Cardiac septum (tissue), 1 donor: Measurements from ENCODE around the gene RPL18A. TPM values are rescaled to one million over a fixed set of nuclear protein-coding genes. Genes with fewer than 3 reads are reported as not detected.
A peak's percentile ranks its signal among the peaks of the same experiment; 100 is the strongest.

Experiments
- DNase-seq: peaks from one replicate; pipeline ENCODE4 v3.0.0-alpha.2; 2020; ENCODE audit warnings: low spot score
- intact Hi-C: fragments of 100-400 bp; cut with DNase I; formaldehyde crosslinking; loops from one replicate; pipeline ENCODE4 v1.14.0; 2022
- long read RNA-seq: library from polyadenylated mRNA; unstranded; transcript quantifications from one replicate; pipeline ENCODE4 v2.0.0, GENCODE V29; 2021
- total RNA-seq: library from RNA; stranded (reverse); fragmentation: NEBNext Ultra II Directional; extraction: Animal tissue kit (Norgen Biotek cat#: 25700); gene quantifications from one replicate; pipeline ENCODE4 v1.2.1, GENCODE V29; 2021
- donor health status: DM: no; HTN: no; CAD: no.

The RPL18A gene
- total RNA-seq, result 669 TPM
- long read RNA-seq, partial matches to known transcripts, result 1 of 6 reads
- long read RNA-seq, other reads (novel, unspliced or antisense), result 0 of 6 reads

- intact Hi-C loops, result loop anchor here (1.0 to 10.0 kb wide), 3 partner anchors 73 to 155 kb away; no protein-coding TSS in a partner anchor
- peak; percentile 100 for DNase-seq
Observed at GRCh38 chr19:17859533-17860330, at the start of gene RPL18A. Gene RPL18A (plus strand): TSS chr19:17859910. CDS start chr19:17859957, 47 bp downstream.

DNA sequence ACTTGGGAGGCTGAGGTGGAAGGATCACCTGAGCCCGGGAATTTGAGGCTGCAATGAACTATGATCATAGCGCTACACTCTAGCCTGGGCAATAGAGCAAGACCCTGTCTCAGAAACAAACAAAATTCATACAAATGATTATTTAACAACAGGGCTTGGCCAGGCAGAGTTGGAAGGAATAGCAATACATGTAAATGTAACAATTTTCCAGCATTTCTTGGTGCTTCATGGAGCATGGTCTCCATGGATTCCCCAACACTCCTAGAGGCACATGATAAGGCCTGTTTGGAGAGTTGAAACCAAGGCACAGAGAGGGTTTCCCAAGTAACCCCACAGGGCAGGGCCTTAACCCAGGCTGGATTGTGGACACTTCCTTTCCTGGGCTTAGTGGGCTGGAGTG is 48.6 kb upstream of the RPL18A start:
- intact Hi-C loops, result no loop called here

GRCh38 chr19:17811681-17812080 is 48.0 kb upstream of the RPL18A start:
- intact Hi-C loops, result no loop called here
- no peak for DNase-seq

More for the DNA sequence above, 48.6 kb upstream of the RPL18A start:
- DNase-seq, result no peak

DNA sequence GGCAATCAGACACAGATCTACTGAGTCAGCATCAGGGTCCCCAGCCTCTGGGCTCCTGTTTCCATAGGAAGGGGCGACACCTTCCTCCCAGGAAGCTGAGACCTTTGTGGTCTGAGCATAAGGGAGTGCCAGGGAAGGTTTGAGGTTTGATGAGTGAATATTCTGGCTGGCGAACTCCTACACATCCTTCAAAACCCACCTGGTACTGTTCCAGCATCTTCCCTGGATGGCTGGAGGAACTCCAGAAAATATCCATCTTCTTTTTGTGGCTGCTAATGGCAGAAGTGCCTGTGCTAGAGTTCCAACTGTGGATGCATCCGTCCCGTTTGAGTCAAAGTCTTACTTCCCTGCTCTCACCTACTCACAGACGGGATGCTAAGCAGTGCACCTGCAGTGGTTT is 47.6 kb upstream of the RPL18A start:
- intact Hi-C loops, result no loop called here

GRCh38 chr19:17817668-17818363 is 41.9 kb upstream of the RPL18A start:
- no peak for DNase-seq
- intact Hi-C loops, result no loop called here

More for the DNA sequence above, 47.6 kb upstream of the RPL18A start:
- no peak for DNase-seq

DNA sequence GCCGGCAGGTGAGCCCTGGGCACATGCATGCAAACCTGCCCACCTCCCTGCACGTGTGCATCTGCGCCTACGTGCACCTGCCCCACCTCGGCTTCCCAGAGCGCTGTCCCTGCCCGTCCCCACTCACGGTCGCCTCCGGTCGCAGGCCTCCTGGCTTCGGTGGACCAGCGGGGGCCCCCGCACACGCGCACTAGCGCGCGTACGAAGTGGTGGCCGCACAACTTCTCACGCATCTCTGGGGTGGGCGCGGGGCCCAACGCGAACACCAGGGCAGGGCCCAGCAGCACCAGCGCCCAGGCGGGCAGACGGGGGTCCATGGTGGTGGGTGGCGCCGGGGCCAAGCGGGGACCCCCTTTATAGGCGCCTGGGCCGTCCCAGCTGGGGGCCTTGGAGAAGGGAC is 38.5 kb upstream of the RPL18A start, which contains the start of gene INSL3:
TSS of gene INSL3 (minus strand) at position 330 of the 400 bp plus-strand sequence. CDS start at position 317, 13 bp downstream.
- intact Hi-C loops, result no loop called here
- no peak for DNase-seq

- intact Hi-C loops, result no loop called here
- no peak for DNase-seq
Observed at GRCh38 chr19:17824339-17824738, 35.4 kb upstream of the RPL18A start.

DNA sequence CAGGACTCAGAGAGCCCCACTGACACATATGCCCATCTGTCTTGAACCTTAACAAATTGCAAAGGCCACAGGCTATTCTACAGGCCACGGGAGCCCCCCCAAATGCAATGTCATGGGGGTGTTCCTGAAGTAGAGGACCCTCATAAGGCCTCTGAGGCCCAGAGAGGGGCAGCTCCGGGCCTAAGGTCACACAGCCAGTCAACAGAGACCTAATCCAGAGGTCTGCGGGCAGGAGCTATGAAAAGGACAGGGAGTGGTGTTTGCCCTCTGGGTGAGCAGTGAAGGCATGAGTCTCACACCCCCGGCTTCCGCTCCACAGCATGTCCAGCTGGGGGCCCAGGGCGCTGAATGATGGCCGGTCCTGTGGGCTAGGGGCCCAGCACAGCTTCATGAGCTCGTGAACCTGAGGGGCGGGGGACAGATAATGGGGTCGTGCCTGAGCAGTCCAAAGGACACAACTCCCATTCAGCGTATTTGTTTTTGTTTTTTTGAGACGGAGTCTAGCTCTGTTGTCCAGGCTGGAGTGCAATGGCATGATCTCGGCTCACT is 33.1 kb upstream of the RPL18A start:
- intact Hi-C loops, result no loop called here

GRCh38 chr19:17829855-17830566 is 29.7 kb upstream of the RPL18A start:
- intact Hi-C loops, result no loop called here

More for the DNA sequence above, 33.1 kb upstream of the RPL18A start:
- no peak for DNase-seq

GRCh38 chr19:17830567-17831418 is 28.9 kb upstream of the RPL18A start:
- DNase-seq, result no peak
- intact Hi-C loops, result no loop called here

More at GRCh38 chr19:17829855-17830566, 29.7 kb upstream of the RPL18A start:
- DNase-seq, result no peak

GRCh38 chr19:17831419-17831888 is 28.3 kb upstream of the RPL18A start:
- intact Hi-C loops, result no loop called here
- no peak for DNase-seq

- intact Hi-C loops, result no loop called here
- no peak for DNase-seq
Observed at GRCh38 chr19:17832443-17833208, 27.1 kb upstream of the RPL18A start.

- intact Hi-C loops, result no loop called here
- DNase-seq, result no peak
Observed at GRCh38 chr19:17834350-17835181, 25.1 kb upstream of the RPL18A start.

DNA sequence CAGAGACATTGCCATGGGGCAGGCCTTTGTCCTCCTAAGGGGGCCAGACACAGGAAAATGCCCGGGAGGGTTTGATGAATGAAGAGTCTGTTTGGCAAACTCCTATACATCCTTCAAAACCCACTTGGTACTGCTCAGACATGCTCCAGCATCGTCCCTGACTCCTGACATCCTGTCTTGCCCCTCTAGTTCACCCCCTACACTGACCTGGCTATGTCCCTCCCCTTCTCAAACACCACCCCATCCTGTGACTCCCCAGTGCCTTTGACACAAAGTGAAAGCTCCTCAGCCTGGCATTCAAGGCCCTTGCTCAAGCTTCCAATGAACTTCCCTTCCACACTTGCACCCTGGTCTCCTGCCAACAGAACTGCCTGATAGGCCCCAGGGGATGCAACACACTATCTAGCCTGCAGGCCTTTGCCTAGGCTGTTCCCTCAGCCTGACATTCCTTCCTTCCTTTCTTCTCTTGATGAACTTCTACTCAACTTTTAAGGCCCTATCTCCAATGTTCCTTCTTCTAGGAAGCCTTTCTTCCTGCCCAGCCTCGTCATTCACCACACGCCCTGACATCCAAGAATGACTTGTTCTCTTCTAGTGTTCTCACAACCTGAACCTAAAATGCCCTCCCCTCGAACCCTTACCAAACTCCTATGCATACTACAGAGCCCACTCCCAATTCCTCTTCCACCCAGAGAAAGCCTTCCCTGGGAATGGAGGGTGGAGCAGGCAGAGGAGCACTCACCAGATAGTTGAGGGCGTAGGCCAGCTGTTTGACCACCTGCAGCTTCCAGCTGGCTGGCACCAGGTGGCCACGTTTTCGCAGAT is 24.3 kb upstream of the RPL18A start:
- DNase-seq, result no peak
- intact Hi-C loops, result no loop called here

GRCh38 chr19:17836530-17836929 is 23.2 kb upstream of the RPL18A start:
- no peak for DNase-seq
- intact Hi-C loops, result no loop called here

DNA sequence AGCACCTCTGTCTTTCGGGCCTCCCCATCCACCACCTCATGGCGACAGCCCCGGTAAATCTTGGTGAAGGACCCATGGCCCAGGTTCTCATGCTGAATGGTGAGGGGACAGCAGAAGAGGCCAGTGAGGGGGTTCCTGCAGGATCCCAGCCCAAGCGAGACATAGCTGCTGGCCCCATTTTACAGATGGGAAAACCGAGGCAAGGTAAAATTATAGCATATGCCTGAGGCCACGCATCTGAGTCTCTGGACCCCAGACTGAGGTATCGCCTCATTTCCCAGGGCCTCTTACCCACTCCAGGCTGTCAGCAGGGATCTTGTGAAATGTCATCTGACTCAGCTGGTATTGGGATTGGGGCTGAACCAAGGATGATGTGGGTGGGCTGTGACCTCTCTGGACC is 21.7 kb upstream of the RPL18A start:
- DNase-seq, result no peak
- intact Hi-C loops, result no loop called here
